ENCODE results near the gene FAM149B1.

DNA sequence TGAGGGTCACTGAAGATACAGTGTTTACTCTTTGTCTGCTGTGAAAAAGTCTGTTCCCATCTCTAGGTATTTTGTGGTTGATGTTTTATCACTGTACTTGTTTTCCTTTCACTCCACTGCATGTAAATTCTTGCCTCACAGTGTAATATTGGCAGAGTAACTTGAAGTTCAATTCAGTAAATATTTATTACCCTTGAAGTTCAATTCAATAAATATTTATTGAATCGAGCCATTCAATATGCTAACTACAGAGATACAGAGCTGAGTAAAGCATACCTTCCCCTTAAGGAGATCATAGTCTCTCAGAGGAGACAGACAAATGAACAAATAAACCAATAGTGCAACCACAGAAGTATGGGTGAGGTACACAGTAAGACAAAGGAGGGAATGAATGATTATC, 48.5 kb upstream of the FAM149B1 start:
- TF ChIP-seq CTCF (IDR thresholded peaks at IDR 0.05; ENCODE audit: poor library complexity, severe bottlenecking): no peak
- no peak for TF ChIP-seq POLR2AphosphoS5 (IDR thresholded peaks at IDR 0.05)
- no peak for TF ChIP-seq EZH2 (IDR thresholded peaks at IDR 0.05; ENCODE audit: borderline replicate concordance, insufficient read depth, low read length, poor library complexity, severe bottlenecking)
- TF ChIP-seq SMC3 (conservative IDR thresholded peaks at IDR 0.05; ENCODE audit: poor library complexity): no peak

All from neural cell (in vitro differentiated cells).